GM12875 (cell line): ENCODE measurements around the gene ARHGAP27.

ENCODE experiments used
- H3K4me3 ChIP-seq: one replicate; pipeline ENCODE4 v1.5.1; 2011; ENCODE audit warnings: low read depth, low read length, control low read depth
- TF ChIP-seq, protein P1 (sequence below): IDR thresholded peaks from 2 replicates; pipeline ENCODE4 v1.5.1; 2011; ENCODE audit warnings: low read depth, mild to moderate bottlenecking, control low read depth, inconsistent platforms, low read length, moderate library complexity, borderline replicate concordance; ENCODE audit not compliant: insufficient read depth

The ARHGAP27 gene

DNA sequence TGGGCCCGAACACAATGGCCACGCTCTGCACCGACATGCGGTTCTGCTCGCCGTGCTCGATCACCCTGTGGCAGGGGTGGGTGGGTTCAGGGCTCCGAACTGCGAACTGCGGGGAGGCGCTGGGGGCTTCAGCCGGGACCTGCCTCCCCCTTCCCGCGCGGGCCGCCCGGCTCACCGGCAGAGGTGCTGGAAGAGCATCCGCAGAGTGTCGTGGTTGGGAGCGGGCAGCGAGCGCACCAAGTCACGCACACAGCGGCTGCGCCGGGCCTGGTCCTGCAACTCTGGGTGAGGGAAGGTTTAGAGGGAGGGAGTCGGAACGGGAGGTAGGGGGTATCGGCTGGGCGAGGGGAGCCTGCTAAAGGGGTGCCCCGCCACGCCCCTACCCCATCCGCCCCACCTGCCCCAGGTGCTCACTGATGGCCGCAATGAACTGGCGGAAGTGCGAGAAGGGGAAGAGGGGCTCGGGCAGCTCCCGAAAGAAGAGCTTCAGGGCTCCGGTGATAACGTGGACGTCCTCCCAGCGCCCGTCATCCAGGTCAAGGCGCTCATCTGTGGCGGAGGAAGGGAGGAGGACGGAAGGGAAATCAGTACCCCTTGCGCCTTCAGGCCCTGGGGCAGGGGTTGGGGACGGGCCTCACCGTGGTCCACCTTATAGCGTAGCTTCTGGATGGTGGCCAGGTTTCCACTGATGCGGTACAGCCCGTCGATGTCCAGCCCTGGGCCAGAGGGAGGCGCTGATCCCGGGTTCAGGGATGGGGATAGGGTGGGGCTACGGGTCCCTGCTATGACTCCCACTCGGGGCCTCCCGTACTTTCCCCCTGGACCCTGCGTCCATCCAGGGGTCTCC lies 36.9 kb downstream of the ARHGAP27 start:
- TF ChIP-seq, protein P1, sequence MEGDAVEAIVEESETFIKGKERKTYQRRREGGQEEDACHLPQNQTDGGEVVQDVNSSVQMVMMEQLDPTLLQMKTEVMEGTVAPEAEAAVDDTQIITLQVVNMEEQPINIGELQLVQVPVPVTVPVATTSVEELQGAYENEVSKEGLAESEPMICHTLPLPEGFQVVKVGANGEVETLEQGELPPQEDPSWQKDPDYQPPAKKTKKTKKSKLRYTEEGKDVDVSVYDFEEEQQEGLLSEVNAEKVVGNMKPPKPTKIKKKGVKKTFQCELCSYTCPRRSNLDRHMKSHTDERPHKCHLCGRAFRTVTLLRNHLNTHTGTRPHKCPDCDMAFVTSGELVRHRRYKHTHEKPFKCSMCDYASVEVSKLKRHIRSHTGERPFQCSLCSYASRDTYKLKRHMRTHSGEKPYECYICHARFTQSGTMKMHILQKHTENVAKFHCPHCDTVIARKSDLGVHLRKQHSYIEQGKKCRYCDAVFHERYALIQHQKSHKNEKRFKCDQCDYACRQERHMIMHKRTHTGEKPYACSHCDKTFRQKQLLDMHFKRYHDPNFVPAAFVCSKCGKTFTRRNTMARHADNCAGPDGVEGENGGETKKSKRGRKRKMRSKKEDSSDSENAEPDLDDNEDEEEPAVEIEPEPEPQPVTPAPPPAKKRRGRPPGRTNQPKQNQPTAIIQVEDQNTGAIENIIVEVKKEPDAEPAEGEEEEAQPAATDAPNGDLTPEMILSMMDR = no peak
- no peak overlapping the region for H3K4me3 ChIP-seq

DNA sequence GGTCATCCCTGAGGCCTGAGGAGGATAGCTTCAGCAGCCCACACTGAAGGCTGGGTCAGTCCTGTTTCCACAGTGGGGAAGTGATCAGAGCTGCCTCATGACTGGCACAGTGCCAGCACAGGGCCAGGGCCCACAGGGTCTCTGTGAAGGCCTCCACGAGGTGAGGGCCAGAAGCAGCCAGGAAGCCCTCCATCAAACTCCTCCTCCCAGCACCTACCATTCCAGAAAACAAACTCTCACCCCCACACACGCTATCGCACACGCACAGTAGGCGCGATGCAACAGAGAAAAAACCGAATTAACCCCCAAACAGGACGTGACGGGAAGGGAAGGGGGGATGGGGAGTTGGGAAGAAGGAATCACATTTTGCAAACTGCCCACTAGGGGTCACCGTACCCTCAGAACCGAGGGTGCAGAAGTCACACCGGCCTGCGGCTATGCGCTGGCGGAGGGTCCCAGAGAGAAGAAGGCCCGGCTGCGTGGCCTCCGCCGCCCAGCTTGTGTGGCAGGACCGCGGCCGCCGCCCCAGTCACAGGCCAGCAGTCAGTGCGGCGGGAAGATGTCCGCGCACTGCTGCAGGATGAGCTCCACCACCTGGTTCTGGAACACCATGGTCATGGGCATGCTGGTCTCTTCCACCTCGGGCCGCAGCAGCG lies 37.6 kb downstream of the ARHGAP27 start:
- H3K4me3 ChIP-seq = no peak overlapping the region

DNA sequence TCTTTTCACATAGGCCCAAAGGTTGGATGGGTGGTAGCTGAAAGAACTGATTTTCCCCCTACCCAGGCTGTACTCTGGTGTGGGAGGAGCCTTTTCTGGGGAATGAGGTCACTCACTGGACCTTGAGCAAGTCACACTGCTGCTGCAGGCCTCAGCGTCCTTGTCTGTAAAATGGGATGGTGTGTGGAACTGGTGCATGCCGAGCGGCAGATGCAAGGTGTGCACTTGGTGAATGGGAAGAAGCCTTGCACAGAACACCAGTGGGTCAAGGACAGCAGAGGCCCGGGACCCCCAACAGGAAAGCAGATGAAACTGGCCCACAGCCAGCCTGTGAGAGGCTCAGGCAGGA lies 38.1 kb downstream of the ARHGAP27 start:
- no peak overlapping the region for H3K4me3 ChIP-seq
- TF ChIP-seq, protein P1 = no peak

More for the DNA sequence above, 37.6 kb downstream of the ARHGAP27 start:
- TF ChIP-seq, protein P1 = peak; percentile 72

DNA sequence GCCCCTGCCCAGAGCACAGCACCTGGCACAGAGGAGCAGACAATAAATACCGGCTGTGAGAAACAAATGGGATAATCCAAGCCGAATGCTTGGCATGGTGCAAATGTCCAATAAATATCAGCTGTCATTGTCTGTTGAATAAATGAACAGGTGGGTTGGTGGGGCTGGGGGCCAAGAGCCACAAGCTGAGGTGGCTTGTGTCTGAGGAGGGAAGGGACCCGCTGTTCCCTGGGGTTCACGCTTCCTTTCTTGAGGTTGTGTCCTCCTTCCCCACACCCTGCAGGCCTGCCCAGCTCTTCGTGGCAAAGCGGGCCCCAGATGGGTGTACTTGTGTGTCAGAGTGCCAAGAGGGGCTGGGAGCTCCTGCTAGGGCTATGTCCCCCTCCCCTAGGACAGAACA lies 38.6 kb downstream of the ARHGAP27 start:
- no peak overlapping the region for H3K4me3 ChIP-seq
- TF ChIP-seq, protein P1 = no peak

DNA sequence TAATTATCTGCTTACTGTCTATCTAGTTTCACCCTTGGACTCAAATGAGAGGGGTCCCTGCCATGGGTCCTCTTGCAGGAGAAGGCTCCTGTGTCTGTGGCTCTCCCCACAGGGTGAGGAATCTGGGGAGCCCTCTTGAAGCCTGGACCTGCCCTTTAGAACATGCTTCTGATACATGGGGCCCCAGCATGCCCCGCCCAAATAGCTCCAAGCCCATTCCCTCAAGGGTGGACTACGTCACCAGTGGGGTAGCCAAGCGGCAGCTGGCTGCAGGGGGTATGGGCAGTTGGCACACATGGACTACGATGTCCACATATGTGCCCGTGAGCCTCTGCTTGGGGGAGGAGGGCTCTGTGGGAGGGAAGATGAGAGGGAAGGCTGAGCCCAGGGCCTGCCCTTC lies 39.3 kb downstream of the ARHGAP27 start:
- TF ChIP-seq, protein P1 = no peak
- H3K4me3 ChIP-seq = no peak overlapping the region

DNA sequence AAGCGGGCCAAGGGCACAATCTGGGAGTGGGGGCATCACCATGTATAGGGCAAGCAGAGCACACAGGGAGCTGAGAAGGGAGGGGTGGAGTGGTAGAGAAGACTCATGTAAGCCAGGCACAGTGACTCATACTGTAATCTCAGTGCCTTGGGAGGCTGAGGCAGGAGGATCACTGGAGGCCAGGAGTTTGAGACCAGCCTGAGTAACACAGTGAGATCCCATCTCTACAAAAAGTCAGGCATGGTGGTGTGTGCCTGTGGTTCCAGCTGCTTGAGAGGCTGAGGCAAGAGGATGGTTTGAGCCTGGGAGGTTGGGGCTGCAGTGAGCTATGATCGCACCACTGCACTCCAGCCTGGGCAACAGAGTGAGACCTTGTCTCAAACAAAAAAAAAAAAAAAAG lies 40.8 kb downstream of the ARHGAP27 start:
- TF ChIP-seq, protein P1 = no peak
- no peak overlapping the region for H3K4me3 ChIP-seq

DNA sequence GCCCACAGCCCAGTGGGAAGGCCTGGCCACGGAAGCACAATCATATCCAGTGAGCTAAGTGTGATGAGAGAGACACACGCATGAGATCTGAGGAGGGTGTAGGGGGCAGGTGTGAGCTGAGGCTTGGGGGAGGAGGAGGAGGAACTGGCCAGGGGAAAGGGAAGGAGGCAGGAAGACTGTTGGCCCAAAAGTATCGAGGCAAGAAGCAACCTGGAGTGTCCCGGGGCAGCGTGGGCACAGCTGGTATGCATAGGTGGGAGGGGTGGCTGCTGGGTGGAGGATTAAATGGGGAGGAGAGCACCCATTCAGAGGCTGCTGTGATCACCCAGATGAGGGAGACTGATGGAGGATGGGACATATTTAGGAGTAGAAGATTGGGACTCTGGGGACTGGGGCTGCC lies 41.4 kb downstream of the ARHGAP27 start:
- TF ChIP-seq, protein P1 = no peak
- H3K4me3 ChIP-seq = no peak overlapping the region
